Stimulated activated CD4-positive, alpha-beta T cell treated with anti-CD3 and anti-CD28 coated beads, TNF-alpha, amount 100 ng/mL, for 48 hours (primary cell): ENCODE measurements around the gene KCNQ1OT1.

Experiments used
- DNase-seq, 3 donors: peaks; one replicate each; pipeline ENCODE4 v3.0.0-alpha.2; 2020; ENCODE audit warnings: low read depth in 3 of 3

Gene KCNQ1OT1

DNA sequence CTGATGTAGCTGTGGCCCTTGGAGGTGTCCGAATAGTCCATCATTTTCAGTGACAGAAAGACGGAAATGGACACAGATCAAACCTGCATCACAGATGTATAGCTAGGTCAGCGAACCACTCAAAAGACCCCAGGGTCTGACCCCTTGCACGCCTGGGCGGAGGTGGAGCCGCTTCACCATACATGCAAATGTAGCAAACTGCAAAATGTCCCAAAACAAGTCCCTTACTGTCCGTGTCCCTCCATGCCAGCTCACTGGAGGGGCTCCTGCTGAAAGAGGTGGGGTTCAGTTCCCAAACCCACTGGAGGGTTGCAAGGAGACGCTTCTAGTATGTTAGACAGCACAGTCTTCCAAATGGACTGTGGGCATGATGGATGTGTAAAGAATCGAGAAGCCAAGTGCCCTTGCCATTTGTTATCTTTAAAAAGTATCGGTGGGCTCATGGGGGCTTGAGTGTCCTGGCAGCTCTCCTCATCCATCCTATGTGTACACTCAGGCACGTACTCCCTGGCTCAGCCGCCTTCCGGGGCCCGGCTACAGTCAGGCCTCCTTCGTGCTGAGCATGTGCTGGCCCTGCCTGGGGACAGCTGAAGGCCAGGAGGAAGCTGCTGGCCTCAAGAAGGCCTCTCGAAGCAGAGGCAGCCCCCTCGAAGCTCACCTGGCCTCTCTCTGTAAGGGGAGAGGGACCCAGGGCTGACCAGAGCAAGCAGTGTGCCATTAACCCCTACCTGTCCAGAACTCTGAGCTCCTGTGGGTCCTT, 20.2 kb upstream of the KCNQ1OT1 start:
- DNase-seq = no peak

- no peak for DNase-seq
Measured at GRCh38 chr11:2718817-2719438, 19.1 kb upstream of the KCNQ1OT1 start.

GRCh38 chr11:2717561-2718325, 17.9 kb upstream of the KCNQ1OT1 start:
- DNase-seq = no peak

DNA sequence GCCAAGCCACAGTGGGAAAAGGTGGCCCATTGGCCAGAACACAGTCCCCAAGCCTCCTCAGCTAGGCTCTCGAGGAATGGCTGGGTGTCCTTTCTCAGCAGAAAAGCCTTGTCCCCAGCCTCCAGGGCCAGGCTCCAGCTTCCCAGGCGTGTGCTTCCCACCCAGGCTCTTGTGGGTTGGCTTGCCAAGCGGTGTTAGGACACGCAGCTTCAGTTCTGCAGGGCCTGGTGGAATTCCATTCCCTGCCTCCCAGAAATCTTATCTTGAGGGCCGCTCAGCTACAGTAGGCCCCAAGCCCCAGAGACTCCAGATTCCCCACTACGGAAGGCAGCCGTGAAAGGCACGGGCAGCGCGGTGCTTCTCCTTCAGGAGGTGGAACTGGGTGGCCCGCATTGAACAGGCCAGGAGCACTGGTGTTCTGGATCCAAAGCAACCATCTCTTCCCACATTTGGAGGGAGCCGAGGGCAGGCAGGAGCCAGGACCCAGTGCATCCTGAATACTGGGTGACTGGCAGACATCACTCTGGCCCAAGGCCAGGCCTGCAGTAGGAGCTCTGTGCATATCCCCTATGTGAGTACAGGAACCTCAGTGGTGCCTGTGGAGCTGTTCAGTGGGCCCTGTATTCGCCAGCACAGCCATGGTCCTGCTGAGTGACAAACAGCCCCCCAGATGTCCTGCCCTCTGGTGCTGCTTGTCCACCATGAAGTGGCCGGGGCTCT, 16.7 kb upstream of the KCNQ1OT1 start:
- no peak for DNase-seq

DNA sequence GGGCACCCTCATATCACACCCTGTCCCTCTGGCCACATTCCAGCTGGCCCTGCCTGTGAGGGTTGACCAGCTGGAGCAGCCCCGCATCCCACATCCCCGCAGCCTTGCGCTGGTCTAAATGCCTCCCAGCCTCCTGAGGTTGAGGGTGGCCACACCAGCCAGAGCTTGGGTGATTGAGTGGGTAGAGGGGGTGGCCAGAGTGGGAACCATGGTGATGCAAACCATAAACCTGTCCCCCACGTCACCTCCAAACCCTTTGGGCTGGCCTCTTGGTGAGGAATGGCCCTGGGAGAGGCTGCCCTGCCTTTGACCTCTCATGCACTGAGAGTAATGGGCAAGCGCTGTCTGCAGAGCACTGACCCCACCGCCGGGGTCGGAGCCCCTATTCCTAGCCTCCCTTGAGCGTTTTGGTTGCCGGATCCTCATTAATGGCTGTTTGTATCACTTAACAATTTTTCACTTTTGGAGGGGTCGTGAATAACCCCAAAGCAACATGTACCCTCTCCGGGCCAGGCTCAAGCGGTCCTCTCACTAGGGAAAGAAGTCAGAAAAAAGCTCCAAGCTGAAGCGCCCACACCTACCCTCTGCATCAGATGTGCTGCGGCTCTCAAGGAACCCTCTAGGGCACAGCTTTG, 16.0 kb upstream of the KCNQ1OT1 start:
- no peak for DNase-seq

DNA sequence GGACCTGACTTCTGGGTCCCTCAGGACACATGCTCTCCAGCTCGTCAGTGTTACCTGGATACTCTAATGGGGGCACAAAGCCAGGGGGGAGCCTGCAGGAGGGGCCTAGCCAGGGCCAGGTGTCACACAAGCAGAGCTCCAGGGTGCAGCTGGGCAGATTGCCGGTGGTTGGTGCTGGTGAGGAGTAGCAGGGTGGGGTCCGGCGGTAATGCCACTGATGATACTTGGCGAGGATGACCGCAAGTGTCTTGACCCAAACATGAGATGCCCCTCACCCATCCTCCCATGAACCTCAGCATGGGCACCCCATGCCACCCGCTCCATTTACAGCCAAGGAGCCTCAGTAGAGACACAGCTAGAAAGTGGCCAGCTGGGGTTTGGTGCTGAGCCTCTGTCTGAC, 15.1 kb upstream of the KCNQ1OT1 start:
- DNase-seq = no peak

DNA sequence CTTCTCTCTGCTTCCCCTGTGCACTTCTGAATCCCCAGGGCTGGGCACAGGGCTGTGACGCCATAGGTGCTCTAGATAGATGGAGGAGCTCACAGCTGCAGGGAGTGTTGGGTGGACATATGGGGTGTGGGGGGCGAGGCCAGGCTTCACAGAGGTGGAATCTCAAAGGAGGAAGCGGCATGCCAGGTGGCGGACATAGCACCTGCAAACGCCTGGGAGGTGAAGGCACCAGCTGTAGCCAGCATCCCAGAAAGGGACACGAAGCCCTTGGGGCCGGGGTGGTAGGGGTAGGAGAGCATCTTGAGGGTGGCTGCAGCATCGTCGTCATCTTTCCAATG, 14.6 kb upstream of the KCNQ1OT1 start:
- DNase-seq = no peak

DNA sequence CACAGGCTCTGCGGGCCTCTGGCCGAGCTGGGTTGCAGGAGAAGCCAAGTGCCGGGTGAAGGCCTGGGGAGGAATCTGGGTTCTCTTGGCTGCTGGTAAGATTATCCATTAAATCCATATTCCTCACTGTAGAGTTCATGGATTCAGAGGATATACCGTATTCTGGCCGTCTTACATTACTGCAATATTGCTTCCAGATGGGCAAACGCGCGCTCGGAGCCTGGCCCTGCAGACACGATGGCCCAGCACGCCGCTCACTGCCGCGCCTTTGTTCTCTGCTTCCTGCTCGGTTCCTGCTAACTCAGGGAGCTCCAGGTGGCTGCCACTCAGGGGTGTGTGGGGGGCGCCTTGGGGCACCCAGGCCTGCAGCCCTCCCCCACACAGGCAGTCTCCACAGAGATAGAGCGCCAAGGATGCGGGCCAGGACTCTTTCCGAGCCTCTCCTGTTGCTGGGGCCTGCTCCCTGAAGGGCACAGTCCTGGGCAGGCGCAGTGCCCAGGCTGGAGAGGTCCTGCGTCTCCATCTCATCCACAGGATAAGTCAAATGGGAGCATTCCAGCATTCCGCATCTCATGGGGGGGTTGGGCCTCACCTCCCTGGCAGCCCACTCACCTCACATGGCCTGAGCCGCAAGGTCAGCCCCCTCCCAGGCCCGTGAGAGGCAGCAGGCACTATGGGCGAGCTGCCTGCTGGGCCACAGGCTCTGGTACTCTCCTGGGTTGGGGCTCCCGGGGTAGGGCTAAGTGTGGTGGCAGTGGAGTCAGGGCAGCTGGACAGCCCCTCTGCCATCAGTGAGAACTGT, 14.1 kb upstream of the KCNQ1OT1 start:
- DNase-seq = no peak

DNA sequence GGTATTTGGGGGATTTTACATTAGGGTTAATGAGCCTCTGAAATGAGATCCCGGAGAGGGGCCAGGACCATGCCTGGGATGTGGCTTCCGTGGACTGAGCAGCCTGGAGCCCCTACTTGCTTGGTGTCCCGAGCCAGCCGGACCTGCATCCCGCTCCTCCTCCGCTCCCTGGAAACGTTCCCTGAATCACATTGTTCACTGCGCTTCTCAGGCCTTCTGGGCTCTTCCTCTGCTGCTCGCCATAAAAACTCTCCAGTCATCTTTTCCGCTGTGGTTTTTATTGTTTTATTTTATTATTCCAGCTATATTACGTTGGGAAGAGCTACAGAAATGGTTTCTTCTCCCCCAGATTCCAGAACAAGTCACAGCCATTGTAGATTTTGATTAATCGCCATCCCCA, 13.3 kb upstream of the KCNQ1OT1 start:
- no peak for DNase-seq

GRCh38 chr11:2711161-2711560, 11.4 kb upstream of the KCNQ1OT1 start:
- no peak for DNase-seq

- DNase-seq = no peak
Measured at GRCh38 chr11:2709429-2709828, 9.6 kb upstream of the KCNQ1OT1 start.

GRCh38 chr11:2708757-2709281, 9.0 kb upstream of the KCNQ1OT1 start:
- no peak for DNase-seq

- DNase-seq = no peak
Measured at GRCh38 chr11:2708151-2708581, 8.4 kb upstream of the KCNQ1OT1 start.

DNA sequence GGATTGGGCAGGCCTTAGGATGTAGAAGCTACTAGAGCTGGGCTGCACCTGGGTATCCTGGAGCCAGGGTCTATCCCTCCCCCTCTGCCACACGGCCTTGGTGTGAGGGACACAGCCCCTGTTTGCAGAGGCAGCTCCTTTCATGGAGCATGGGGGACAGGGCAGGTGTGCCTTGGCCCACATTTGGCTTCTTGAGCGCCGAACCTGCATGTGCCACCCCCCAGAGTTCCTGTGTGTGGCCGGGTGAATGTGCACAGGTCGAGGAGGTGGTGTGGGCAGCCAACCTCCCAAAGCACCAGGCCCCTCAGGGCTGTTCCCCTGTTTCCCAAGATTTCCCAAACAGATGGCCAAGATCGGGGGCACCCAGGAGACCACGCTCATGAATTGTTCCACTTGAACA, 7.9 kb upstream of the KCNQ1OT1 start:
- no peak for DNase-seq

DNA sequence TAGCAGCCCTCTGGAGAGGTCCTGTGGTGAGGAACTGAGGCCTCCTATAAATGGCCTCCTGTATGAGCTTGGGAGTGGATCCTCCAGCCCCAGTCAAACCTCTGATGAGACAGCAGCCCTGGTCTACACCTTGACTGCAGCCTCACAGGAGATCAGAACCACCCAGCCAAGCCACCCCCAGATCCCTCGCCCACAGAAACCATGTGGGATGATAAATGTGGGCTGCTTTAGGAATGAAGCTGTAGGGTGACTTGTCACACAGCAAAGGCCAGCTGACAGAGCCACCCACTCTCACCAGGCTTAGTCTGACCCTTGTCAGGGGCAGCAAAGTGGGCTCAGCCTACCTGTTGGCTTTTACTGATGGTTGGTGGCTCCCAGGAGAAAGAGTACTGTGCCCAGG, 6.5 kb upstream of the KCNQ1OT1 start:
- DNase-seq = no peak

DNA sequence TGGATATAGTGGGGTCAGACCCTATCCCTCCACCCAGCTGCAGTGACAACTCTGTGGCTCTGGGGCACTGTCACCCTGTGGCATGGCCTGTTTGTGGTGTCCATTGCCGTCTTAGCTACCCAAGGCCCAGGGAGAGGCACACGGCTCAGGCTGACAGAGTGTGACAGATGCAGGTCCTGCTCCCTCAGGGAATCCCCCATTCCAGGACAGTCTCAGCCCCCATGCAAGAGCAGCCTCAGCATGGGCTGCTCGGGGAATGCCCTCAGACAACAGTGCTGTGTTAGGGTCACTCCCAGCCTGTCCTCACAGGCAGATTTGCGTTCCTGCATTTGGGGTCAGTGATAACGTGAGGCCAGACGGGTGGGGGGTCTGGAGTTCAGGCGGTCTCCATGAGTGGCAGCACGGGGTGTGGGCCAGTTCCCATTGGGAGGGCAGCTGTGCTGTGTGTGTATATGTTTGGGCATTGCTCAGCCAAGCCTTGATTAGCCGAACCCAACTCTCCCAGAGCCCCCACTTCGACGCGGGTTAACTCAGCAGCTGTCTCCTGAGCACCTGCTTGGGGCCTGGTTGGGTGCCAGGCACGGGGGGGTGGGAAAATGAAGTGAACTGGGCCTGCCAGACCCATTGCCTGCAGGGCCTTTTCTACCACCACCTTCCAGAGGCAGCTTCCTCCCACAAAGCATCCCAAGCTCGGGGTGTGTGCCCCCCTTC, 5.3 kb upstream of the KCNQ1OT1 start:
- no peak for DNase-seq

DNA sequence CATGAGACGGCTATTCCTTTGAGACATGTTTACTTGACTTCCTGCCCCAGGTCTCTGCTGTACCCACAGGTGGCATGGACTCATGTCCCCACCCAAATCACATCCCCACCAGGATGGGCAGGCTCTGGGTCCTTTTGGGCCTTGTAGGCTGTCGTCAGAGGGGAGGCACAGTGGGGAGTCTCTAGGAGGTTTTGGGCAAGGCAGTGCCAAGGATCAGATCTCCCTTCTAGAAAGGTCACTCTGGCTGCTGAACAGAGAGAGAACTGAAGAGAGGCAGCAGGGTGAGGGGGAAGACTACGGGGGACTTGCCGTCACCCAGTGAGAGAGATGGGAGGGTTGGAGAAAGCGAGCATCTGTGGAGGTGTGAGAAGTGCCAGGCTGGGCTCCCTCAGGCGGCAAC, 4.6 kb upstream of the KCNQ1OT1 start:
- DNase-seq = no peak

DNA sequence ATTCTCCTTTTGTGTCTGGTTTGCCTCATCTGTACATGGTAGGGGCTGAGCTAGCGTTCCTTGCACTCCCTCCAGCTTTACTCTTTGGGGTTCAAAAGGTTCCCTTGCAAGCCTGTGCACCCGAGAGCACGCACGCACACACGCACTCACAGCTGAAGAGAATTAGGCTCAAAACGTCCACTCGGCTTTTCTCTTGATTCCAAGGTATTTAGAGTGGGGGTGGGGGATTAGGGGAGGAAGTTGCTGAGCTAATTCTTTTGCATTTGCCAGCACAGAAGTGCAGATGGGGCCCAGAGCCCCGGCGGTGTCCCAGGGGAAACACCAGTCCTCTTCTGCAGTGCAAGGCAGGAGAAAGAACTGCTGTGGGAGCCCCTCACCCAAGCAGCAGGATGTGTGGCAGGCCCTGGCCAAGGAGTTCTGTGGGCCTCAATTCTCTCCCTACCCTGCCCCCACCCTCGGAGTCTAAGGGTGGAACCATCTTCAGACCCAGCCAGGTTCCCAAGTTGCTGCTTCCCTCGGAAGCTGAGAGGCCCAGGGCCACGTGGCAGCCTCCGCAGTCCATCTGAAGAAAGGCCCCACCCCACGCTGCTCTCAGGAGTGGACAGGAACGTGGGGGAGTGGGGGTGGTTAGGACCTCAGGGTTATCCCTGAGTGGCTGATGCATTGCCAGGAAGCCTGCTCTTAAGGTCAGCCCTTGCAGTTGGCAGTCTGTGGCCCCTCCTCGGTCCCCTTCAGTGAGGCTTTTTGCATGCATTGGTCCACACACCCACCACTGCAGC, 3.8 kb upstream of the KCNQ1OT1 start:
- no peak for DNase-seq

GRCh38 chr11:2702771-2703362, 3.1 kb upstream of the KCNQ1OT1 start:
- no peak for DNase-seq
